Vagina (tissue), 2 donors: ENCODE results near the gene TMC8.

Experiments used
- CTCF ChIP-seq, 3 experiments: fragments of 450-650 bp in 2 of 3; fragments of 200-600 bp in 1 of 3; sonication (generic) in 1 of 3; IDR thresholded peaks; one replicate each; pipeline ENCODE4 v1.5.1; 2017 to 2019; ENCODE audit warnings: antibody characterized with exemption in 3 of 3, mild to moderate bottlenecking in 2 of 3, moderate library complexity in 2 of 3
- POLR2AphosphoS5 ChIP-seq, 2 donors: sonication (generic); formaldehyde crosslinking; IDR thresholded peaks; one replicate each; pipeline ENCODE4 v1.9.0; 2017; ENCODE audit warnings: antibody characterized with exemption in 2 of 2, mild to moderate bottlenecking in 2 of 2, low read depth in 1 of 2; ENCODE audit not compliant: insufficient read depth in 1 of 2

GRCh38 chr17:78104540-78104941 is 26.0 kb upstream of the TMC8 start:
- TF ChIP-seq CTCF (IDR thresholded peaks at IDR 0.05): no peak
- TF ChIP-seq POLR2AphosphoS5 (IDR thresholded peaks at IDR 0.05; ENCODE audit: insufficient read depth in 1 of 2, low read depth in 1 of 2): no peak
